PC-9 (cell line): ENCODE results near the gene ERAP2.

ENCODE experiments used
- EZH2 ChIP-seq: fragments of 200-600 bp; sonication (generic); IDR thresholded peaks from 2 replicates; pipeline ENCODE4 v1.8.0; 2017; ENCODE audit warnings: antibody characterized with exemption, low read depth
- TF ChIP-seq, protein P1 (sequence below): fragments of 200-600 bp; sonication (generic); conservative IDR thresholded peaks from 2 replicates; pipeline ENCODE4 v1.6.1; 2017; ENCODE audit warnings: mixed run types, antibody characterized with exemption, mild to moderate bottlenecking, moderate library complexity

DNA sequence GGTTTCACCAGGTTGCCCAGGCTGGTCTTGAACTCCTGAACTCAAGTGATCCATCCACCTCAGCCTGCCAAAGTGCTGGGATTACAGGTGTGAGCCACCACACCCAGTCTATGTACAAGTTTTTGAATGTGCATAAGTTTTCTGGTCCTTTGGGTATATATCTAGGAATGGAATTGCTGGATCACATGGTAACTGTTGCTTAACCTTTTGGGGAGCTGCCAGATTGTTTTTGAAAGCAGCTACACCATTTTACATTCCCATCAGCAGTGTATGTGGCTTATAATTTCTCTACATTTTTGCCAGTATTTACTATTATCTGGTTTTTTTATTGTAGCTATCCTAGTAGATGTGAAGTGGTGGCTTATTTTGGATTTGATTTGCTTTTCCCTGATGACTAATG lies 50.7 kb downstream of the ERAP2 start:
- TF ChIP-seq, protein P1, sequence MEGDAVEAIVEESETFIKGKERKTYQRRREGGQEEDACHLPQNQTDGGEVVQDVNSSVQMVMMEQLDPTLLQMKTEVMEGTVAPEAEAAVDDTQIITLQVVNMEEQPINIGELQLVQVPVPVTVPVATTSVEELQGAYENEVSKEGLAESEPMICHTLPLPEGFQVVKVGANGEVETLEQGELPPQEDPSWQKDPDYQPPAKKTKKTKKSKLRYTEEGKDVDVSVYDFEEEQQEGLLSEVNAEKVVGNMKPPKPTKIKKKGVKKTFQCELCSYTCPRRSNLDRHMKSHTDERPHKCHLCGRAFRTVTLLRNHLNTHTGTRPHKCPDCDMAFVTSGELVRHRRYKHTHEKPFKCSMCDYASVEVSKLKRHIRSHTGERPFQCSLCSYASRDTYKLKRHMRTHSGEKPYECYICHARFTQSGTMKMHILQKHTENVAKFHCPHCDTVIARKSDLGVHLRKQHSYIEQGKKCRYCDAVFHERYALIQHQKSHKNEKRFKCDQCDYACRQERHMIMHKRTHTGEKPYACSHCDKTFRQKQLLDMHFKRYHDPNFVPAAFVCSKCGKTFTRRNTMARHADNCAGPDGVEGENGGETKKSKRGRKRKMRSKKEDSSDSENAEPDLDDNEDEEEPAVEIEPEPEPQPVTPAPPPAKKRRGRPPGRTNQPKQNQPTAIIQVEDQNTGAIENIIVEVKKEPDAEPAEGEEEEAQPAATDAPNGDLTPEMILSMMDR, result no peak
- TF ChIP-seq EZH2, result no peak
